GM21447 (cell line): ENCODE measurements around the gene DDX21.
"Not testable (repeated sequence)": the region's sequence is repeated elsewhere in the genome, so short reads cannot be mapped to it uniquely, and the experiment has no call there.

Experiments
- ATAC-seq: cut with Tn5 transposase; IDR thresholded peaks from one replicate; pipeline ENCODE4 v1.9.1; 2021; ENCODE audit not compliant: unreplicated experiment

Gene DDX21

DNA sequence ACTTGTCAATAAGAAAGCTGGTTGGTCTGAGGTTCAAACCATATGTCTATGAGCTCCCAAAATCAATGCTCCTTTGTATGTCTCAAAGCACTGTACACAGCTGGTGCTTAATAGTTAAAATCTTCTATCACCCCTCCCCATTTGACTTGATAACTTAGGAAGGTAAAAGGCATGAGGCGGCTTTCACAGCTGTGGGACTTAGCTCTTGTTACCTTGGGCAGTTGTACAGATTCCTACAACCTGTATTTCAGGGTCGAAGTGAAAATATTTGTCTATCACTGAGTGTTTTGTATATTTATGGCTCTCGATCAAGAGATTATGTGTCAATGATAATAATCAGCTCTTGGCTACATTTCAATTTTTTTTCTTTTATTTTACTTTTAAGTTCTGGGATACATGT, 31.6 kb downstream of the DDX21 start:
- no peak for ATAC-seq

DNA sequence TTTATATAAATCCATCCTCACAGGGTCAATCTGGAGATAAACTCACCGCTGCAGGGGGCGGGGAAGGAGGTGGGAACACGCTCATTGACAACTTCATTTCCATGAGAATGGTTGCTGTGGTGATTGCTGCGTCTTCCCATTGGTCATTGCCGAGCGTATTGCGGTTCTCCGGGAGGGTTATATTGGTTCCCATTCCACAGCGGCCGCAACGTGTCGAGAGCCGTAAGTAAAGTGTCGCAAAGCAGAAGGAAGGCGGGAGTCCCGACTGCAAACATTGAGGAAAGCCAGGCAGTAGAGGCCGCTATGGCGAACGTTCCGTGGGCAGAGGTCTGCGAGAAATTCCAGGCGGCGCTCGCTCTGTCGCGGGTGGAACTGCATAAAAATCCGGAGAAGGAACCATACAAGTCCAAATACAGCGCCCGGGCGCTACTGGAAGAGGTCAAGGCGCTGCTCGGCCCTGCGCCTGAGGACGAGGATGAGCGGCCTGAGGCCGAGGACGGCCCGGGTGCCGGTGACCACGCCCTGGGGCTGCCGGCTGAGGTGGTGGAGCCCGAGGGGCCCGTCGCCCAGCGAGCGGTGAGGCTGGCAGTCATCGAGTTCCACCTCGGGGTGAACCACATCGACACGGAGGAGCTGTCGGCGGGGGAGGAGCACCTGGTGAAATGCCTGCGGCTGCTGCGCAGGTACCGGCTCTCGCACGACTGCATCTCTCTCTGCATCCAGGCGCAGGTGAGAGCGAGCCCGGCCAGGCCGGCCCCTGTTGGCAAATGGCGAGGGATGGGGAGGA, 32.8 kb downstream of the DDX21 start, which contains the start of gene KIFBP:
Gene KIFBP (plus strand): TSS at position 274 of the 787 bp plus-strand sequence. CDS start 30 bp downstream, at position 304.
- peak; percentile 81 for ATAC-seq

DNA sequence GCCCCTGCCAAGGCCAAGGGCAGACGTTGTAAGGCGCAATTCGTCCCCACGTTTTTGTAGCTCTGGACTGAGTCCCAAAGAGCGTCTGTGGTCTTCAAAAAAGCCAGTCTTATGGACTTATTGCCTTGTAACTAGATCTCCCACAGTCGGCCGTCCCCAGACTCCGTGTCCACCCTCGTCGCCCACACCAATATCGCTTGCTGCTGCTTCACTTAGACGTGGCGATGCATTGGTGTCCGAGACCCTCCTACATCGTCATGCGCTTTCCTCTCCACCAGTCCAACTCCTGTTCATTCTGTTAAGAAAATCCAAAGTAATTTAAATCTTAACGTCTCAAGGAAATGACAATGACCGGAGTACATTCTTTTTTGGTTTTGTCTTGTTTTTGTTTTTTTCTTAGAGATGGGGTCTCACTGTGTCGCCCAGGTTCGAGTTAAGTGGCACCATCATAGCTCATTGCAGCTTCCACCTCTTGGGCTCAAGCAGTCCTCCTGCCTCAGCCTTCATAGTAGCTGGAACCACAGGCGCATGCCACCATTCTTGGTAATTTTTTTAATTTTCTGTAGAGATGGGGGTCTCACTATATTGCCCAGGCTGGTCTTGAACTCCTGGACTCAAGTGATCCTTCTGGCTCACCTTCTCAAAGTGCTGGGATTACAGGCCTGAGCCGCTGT, 33.5 kb downstream of the DDX21 start:
- peak; percentile 2 for ATAC-seq

DNA sequence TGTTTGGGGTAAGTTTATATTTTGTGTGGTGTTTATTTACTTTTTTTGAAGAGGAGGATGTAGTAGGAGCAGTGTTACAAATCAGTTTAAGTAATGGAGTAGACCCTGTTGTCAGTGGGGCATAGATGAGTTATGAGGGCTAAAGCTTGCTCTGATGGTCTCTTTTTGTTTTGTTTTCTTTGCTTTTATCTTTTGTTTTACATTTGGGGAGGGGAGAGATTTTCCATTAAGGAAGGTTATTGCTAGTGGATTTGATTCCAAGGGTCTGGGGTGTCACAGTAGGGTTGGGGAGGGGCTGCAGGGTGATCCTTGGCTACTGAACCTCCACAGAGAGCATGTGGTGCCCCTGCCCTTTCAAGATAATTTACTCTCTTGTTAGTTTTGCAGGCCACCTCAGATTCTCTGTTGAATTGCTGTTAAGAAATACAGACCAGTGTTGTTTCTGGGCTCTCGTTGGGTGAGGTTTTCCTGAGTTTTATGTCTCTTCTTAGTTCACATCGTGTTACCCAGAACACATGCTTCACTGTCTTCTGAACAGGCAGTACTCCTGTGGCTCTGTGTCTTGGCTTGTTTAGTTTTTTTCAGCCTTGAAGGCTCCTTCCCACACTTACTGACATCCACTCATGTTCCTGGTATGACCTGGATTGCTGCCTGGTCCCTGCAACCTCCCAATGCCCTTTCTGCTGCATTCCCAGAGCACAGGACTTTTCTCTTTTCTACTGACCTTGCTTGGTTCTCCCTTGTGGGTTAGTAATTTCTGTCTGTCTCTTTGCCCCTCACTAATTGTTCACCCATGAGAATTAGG, 36.9 kb downstream of the DDX21 start:
- ATAC-seq, result no peak

DNA sequence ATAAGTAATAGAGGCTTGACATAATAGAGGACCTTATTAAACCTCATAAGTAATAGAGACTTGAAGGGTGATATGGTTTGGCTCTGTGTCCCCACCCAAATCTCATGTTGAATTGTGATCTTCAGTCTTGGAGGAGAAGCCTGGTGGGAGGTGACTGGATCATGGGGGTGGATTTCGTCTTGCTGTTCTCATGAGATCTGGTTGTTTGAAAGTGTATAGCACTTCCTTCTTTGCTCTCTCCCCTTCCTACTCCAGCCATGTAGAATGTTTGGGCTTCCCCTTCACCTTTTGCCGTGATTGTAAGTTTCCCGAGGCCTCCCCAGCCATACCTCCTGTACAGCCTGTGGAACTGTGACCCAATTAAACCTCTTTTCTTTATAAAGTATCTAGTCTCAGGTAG, 41.2 kb downstream of the DDX21 start:
- ATAC-seq, result peak; percentile 35

DNA sequence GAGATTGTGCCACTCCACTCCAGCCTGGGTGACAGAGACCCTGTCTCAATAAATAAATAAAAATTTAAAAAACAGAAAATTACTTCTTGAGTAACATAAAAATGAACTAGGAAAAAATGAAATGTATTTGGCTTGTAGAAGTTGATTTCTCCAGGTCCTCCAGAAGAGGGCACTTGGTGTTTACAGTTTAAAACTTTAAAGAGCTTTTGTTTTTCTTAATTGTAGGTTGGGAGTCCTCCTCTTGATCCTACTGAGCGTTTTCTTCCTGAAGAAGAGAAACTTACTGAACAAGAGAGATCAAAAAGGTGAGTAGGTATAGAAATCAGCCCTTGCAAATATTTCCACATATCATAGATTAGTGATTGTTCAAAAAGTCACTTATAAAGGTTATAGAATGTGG, 48.9 kb downstream of the DDX21 start:
- ATAC-seq, result no peak

DNA sequence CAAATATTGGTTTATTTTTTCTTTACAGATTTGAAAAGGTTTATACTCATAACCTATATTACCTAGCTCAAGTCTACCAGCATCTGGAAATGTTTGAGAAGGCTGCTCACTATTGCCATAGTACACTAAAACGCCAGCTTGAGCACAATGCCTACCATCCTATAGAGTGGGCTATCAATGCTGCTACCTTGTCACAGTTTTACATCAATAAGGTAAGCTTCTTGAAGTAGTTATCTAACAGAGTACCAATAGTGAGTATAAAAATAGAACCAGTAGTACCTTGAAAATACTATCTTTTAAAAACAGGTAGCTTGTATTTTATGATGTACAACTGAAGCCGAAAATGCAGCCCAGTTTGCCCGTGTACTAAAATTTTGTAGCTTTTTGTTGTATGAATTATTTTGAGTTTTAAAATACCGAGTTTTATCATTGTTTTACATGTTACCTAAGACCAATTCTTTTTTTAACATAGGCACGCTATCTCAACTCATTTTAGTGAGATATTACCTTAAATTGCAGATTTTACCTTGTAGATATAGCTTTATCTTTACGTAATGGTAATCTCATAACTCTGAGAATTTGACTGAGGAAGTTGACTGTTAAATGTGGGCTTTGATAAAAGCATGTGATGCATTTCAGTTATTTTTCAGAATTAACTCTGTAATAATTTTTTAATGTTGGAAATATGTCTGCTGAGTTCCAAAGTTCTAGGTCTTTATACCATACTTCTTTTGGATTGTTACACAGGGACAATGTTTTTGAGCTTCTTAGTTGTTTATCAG, 49.9 kb downstream of the DDX21 start:
- no peak for ATAC-seq

DNA sequence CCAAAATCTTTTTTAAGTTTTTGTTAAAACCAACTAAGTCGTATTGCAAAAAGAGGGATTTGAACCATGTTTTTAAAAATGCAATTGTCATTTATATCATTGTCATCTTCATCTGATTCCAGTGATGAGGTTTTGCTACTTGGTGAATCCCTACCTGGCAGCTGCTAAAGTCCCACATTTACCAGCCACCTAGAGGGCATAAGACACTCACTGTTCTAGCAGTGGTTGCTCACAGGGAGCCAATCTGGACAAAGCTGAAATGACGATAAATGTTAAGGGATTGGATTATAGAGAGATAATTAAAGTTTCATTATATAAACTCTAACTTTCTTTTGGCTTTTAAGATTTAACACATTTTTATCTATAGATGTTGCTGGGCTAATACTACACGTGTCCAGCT, 51.3 kb downstream of the DDX21 start:
- ATAC-seq, result no peak

DNA sequence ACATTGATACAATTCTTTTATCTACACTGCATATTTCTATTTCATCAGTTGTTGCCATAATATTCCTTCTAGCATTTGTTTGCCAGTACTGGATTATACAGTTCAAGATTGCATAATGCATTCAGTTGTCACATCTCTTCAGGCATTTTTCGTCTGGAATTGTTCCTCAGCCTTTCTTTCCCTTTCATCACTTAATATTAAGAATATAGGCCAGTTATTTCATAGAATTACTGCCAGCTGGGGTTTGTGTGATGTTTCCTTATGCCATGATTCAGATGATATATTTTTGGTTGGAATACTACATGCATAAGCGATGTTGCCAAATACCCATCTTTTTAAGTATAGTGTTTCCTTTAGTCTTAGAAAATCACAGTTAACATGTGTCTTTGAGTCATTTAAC, 53.4 kb downstream of the DDX21 start:
- no peak for ATAC-seq

DNA sequence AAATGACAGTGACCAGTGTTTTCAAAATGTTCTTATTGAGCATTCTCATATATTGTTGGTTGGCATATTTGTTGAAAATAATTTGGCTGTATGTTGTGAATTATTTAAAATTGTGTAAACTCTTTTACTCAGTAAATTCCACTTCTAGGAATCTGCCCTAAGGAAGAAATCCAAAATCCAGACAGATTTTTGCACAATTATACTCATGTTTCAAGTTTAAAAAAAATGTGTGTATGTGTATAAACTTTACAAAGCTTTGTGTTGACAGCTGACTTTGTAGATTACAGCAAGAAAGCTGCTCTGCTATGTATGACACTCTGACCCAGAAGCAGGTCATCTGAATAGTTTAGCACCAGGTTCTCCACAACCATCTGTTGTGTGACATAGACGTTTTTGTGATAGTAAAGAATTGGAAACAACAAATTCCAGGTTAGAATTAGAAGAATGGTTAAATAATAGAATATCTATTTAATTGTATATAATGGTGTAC, 54.2 kb downstream of the DDX21 start:
- no peak for ATAC-seq

DNA sequence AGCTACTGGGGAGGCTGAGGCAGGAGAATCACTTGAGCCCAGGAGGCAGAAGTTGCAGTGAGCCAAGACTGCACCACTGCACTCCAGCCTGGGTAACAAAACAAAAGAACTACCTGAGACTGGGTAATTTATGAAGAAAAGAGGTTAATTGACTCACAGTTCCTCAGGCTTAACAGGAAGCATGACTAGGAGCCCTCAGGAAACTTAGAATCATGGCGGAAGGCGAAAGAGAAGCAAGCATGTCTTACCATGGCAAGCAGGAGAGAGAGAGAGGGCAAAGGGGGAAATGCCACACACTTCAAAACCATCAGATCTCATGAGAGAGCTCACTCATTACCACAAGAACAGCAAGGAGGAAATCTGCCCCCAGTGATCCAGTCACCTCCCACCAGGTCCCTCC, 56.8 kb downstream of the DDX21 start:
- not testable (repeated sequence) for ATAC-seq

DNA sequence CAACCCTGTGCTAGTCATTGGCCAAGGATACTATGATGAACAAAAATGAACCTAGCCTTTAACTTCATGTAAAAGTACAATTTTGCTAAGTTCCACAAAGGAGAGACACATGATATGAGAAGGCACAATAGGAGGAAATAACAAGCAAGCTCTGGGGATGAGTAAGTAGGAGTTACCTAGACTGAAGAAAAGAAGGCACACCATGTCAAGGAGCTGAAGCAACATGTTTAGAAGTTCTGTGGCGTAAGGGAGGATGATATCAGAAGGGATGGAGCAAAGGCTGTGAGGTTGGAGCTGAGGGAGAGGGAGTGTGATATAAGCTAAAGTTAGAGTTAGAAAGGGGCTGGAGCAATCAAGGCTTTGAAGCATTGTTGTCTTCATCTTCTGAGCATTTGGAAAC, 58.2 kb downstream of the DDX21 start:
- ATAC-seq, result no peak

DNA sequence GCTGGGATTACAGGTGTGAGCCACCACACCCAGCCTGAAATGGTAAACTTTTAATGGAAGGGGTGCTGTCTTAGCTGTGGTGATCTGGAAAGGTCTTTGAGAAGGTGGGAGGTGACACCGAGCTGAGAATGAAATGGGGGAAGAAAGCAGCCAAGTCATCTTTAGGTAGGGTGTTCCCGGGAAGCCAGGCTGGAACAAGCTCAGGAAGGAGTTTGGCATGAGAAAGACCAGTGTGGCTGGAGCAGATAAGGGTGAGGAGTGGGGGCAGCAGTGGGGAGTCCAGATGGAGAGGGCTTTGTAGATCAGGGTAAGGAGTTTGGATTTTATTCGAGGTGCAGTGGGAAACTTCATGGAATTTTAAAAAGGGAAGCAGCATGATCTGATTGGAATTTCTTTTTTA, 62.6 kb downstream of the DDX21 start:
- no peak for ATAC-seq

DNA sequence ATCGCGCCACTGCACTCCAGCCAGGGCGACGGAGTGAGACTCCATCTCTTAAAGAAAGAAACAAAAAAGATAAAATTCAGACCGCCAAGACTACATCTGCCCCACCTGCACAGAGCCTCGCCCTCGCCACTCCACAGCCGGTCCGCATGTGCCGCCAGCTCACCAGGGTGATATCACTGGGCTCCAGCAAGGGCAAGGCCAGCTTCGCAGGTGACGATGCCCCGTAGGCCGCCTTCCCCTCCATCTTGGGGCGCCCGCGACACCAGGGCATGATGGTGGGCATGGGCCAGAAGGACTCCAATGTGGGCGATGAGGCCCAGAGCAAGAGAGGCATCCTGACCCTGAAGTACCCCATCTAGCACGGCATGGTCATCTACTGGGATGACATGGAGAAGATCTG, 66.6 kb downstream of the DDX21 start:
- ATAC-seq, result no peak

DNA sequence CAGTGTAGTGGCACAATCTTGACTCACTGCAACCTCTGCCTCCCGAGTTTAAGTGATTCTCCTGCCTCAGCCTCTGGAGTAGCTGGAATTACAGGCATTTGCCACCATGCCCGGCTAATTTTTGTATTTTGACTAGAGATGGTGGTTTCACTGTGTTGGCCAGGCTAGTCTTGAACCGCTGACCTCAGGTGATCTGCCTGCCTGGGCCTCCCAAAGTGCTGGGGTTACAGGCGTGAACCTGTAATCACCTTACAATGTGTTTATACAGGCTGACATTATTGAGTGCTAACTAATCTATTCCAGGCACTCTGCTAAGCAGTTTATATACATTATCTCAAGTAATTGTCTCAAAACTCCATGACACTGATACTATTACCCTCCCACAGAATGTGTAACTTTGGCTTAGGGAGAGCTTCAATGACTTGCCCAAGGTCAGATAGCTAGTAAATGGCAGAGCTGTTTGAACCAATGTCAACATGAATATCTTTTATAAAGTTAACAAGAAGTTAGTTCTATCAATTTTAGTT, 69.5 kb downstream of the DDX21 start:
- ATAC-seq, result no peak

DNA sequence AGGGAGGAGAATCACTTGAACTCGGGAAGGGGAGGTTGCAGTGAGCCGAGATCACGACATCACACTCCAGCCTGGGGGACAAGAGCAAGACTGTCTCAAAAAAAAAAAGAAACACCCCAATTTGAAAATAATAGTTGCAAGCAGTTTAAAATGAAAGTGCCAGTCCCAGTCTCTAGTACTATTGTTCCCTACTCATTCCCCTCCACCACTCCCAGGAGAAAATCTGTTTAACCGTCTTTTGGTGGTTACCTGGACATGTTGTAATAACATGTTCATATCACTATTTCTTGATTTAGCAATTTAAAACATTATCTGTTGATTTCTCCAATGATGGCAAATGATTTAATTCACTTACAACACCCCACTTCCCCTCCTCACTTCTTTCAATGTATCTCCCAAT, 77.3 kb downstream of the DDX21 start:
- no peak for ATAC-seq
